HT-29 (cell line): ENCODE measurements around the gene ARHGAP24. TPM values are rescaled to one million over a fixed set of nuclear protein-coding genes. Genes with fewer than 3 reads are reported as not detected.

ENCODE experiments used
- DNase-seq: peaks from one replicate; pipeline ENCODE4 v3.0.0-alpha.2; 2015; ENCODE audit warnings: low spot score
- total RNA-seq: library from RNA; depleted of rRNA; stranded (reverse); fragments of >200 nt; shearing (Covaris generic); gene quantifications from 2 replicates; pipeline ENCODE4 v1.2.3, GENCODE V29; 2014

ARHGAP24 gene
- total RNA-seq, 1 experiment from 2014 or later, result 1.0 TPM

GRCh38 chr4:85738721-85739120 is 263.8 kb downstream of the ARHGAP24 start:
- no peak for DNase-seq

DNA sequence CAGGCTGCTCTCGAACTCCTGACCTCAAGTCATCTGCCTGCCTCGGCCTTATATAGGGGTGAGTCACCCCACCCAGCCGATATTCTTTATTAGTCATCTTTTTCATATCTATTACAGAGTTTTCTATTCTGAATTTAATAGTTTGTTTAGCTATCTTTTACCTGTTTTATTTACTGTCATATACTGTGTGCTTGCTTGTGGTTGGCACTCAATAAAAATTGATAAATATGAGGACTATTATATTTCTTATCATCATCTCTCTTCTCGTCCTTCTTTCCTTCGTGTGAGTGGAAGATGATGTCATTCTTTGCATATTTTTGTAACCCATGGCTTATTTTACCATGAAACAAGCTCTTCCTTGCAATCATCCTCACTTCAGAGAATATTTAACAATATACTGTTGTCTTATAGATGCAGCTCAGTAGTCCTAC is 265.5 kb downstream of the ARHGAP24 start:
- DNase-seq, result no peak

GRCh38 chr4:85741381-85741780 is 266.4 kb downstream of the ARHGAP24 start:
- DNase-seq, result no peak

GRCh38 chr4:85741921-85742591 is 267.1 kb downstream of the ARHGAP24 start:
- DNase-seq, result no peak

DNA sequence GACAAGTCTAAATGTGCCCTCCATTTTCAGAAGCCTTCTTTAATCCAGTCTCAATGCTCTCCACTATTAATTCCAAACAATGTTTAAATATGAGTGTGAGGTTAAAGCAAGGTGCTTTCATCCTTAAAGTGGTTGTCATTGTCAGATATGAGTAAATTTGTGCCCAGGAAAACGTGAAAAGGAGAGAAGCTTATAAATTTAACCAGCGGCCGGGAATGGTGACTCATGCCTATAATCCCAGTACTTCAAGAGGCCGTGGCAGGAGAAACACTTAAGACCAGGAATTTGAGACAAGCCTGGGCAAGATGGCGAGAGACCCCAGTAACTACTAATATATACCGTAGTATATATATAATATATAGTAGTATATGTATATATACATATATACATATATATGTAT is 270.0 kb downstream of the ARHGAP24 start:
- no peak for DNase-seq

- no peak for DNase-seq
These were observed 271.0 kb downstream of the ARHGAP24 start for GRCh38 chr4:85745939-85746338.

GRCh38 chr4:85747882-85748491 is 273.0 kb downstream of the ARHGAP24 start:
- peak; percentile 65 for DNase-seq

GRCh38 chr4:85748654-85749053 is 273.7 kb downstream of the ARHGAP24 start:
- DNase-seq, result no peak

DNA sequence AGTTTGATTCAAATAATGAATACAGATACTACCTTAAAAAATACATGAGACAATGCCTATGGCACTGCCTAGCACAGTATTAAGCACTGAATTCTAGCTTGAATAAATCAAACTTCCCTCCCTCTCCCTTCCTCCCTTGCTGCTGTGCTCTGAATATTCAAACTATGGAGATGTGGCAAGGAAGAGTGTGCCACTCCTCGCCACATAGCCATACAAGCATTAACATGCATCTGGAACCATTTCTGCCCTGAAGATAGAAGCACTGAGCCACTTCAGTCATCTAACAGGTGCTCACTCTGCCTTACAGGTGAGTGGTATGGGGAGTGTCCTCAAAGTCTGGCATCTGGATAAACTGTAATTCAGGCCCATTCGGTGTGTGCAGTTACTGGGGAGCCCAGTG is 276.9 kb downstream of the ARHGAP24 start:
- DNase-seq, result no peak

DNA sequence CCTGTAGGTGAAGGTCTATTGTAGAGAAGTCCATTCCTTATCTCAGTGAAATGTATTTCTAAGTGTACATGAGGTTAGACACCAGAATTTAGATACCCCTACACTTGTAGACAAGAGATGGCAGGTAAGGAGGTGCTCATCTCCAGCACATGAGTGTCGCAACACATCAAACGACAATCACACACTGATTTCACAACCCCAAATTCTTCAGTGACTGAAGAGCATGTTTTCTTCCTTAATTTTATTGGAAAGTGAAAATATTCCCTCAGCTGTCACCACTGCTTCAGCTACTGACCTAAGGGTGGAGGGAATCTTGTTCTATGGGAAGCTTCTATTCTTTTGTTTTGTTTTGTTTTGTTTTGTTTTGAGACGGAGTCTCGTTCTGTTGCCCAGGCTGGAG is 280.3 kb downstream of the ARHGAP24 start:
- no peak for DNase-seq

DNA sequence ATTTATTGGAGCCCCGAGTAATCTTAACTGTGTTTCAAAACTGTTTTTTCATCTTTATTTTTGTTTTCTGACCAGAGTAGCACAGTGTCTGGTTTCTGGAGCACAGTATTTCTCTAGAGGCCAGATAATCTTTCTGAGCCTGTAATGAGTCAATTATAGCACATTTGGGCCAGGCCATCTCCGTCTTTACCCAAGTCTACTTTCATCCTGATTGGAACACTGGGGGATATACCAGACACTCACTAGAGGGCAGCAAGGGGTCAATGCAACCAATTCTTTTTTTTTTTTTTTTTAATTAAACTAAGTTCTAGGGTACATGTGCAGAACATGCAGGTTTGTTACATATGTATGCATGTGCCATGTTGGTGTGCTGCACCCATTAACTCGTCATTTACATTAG is 282.0 kb downstream of the ARHGAP24 start:
- peak; percentile 40 for DNase-seq

- DNase-seq, result no peak
These were observed 284.4 kb downstream of the ARHGAP24 start for GRCh38 chr4:85759388-85759787.

DNA sequence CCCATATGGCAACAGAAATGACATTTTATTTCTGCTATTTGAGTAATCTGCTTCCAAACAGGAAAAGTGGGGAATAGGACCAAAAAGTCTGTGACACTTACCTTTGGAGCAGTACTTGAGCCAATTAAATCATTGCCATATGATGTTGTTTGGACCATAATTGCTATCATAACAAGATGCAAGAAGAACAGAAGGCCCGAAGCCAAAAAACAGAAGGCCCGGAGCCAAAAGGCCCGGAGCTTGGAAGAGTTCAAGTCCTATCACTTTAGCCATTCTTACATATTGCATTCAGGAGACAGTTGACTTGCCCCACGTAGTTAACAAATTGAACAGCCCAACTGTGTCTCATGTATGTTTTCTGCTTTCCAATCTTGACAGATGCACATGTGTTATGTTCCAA is 285.6 kb downstream of the ARHGAP24 start:
- no peak for DNase-seq

GRCh38 chr4:85761803-85762528 is 287.0 kb downstream of the ARHGAP24 start:
- DNase-seq, result no peak

GRCh38 chr4:85762529-85762871 is 287.6 kb downstream of the ARHGAP24 start:
- DNase-seq, result no peak

GRCh38 chr4:85763202-85763601 is 288.3 kb downstream of the ARHGAP24 start:
- no peak for DNase-seq

DNA sequence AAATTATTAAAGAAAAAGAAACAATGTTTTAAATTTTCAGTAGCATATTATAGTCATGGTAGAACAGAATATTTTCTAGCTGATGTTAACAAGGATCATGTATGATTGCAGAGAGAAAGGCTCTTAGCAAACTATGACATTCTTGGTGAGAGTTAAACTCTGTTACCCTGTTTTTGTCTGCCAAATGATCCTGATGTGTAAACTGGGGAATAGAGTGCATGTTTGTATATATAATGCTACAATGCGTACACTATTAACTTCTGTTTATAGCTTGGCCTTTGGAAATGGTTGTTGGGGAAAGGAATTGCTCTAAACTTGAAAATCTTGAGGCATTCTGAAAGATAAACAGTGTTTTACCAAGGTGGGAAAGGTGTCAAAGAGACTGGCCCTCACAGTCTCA is 292.7 kb downstream of the ARHGAP24 start:
- no peak for DNase-seq

- DNase-seq, result no peak
These were observed 294.1 kb downstream of the ARHGAP24 start for GRCh38 chr4:85769009-85769408.

DNA sequence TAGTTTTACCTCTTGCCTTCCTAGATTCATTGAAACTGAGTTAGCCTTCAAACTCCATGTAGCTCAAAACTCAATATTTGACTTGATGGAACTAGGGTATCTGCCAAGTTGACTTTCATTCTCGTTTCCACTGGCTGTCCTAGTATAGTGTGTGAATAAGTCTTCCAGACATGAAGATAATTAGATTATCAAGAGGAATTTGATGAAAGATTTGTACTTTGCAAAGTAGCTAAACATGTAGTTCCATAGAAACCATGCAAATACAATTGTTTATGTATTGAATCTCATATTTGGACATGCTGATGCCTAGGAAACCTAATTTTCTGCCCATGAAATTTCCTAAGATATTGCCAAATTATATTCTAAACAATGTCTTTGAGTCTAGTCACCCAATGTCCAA is 297.5 kb downstream of the ARHGAP24 start:
- no peak for DNase-seq

DNA sequence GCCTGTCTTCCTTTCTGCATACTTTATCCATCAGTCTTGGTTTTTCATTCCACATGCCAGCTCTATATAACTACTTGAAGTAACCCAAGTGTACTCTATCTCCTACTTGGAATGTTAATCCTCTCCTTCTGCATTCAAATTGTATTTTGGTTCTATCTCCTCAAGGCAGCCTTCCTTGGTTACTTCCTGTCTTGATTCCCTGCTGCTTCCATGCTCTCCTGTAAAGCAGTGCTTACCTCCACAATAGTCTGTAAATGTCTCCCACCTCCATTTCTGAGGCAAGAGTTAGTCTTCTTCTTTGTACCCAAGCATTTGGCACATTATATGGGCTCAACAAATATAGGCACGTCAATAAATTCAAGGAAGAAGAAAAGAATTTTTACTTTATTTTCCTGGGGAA is 298.4 kb downstream of the ARHGAP24 start:
- no peak for DNase-seq

- DNase-seq, result no peak
These were observed 299.1 kb downstream of the ARHGAP24 start for GRCh38 chr4:85774000-85774399.

DNA sequence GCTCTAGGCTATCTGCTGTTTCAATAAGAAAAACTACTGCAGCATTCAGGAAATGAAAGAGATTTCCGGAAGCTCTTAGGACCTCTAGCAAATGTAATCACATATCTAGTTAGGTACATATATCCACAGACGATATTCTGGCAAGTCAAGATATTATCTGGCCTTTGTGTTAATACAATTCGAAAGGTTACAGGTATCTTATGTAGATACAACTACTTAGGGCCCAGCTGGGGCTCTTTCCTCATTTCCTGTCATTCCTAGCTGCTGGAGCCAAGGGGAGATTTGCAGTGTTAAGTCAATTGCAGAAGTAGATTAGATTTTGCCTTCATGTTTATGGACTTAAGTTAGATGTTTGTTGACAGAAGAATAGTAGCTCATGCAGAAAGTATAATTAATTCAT is 299.5 kb downstream of the ARHGAP24 start:
- no peak for DNase-seq

DNA sequence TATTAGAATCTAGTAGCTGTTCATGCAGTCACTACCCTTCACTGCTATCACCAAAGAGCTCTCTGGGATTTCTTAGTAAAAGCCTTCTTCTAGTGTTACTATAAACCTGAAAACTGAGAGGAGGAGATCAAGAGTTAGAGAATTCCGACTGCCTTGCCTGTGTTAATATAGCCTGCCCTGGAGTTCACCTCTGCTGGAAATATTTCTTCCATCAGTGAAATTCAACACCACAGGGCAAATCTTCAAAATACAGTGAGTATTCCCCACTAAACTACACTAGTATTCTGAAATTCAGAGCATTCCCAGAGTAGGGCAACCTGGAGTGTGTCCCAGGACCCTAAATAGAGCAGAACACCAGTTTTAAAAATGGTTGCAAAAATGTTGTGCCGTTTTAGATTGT is 301.1 kb downstream of the ARHGAP24 start:
- DNase-seq, result no peak
